ENCODE measurements around the gene ELAVL1.

- TF ChIP-seq CTCF (conservative IDR thresholded peaks at IDR 0.05; ENCODE audit: low read depth in 2 of 2), result no peak
- no peak for TF ChIP-seq EZH2 (IDR thresholded peaks at IDR 0.05; ENCODE audit: low read depth, unreplicated experiment)
- no peak for TF ChIP-seq CREB1 (CRISPR knock-in tag; IDR thresholded peaks at IDR 0.05; ENCODE audit: low read depth)
- no peak for TF ChIP-seq REST (IDR thresholded peaks at IDR 0.05; ENCODE audit: unreplicated experiment)
Observed at GRCh38 chr19:8054169-8054568, 48.7 kb upstream of the ELAVL1 start.
